Lung (tissue), 12 donors: ENCODE results near the gene NCOA7. TPM values are rescaled to one million over a fixed set of nuclear protein-coding genes. Genes with fewer than 3 reads are reported as not detected.

Experiments used
- ATAC-seq: fragments of 200-7000 bp; cut with Tn5 transposase; one replicate; pipeline ENCODE4 v1.9.1; 2020; ENCODE audit warnings: moderate number of reproducible peaks; ENCODE audit not compliant: insufficient read depth, low FRiP score
- DNase-seq, 3 donors: peaks; one replicate each; pipeline ENCODE4 v3.0.0-alpha.2; 2013 to 2017
- H3K27ac ChIP-seq, 2 donors: one replicate each; pipeline ENCODE4 v1.5.1; 2013; ENCODE audit warnings: mild to moderate bottlenecking in 2 of 2, moderate library complexity in 2 of 2, control low read depth in 1 of 2, inconsistent platforms in 1 of 2, low read depth in 1 of 2, low read length in 1 of 2
- H3K27me3 ChIP-seq, 3 donors: one replicate each; pipeline ENCODE4 v1.5.1; 2013; ENCODE audit warnings: low read length in 2 of 3; ENCODE audit not compliant: control insufficient read depth in 3 of 3, insufficient read depth in 3 of 3
- H3K36me3 ChIP-seq, 4 donors: one replicate each; pipeline ENCODE4 v1.5.1; 2013; ENCODE audit warnings: low read length in 4 of 4, mild to moderate bottlenecking in 1 of 4, moderate library complexity in 1 of 4; ENCODE audit not compliant: control insufficient read depth in 4 of 4, insufficient read depth in 4 of 4
- H3K4me1 ChIP-seq, 5 donors: one replicate each; pipeline ENCODE4 v1.5.1; 2013; ENCODE audit warnings: low read length in 5 of 5, mild to moderate bottlenecking in 2 of 5, moderate library complexity in 1 of 5; ENCODE audit not compliant: control insufficient read depth in 5 of 5, insufficient read depth in 5 of 5
- H3K4me3 ChIP-seq: one replicate; pipeline ENCODE4 v1.5.1; 2013; ENCODE audit warnings: mild to moderate bottlenecking, control low read depth, moderate library complexity
- H3K9ac ChIP-seq, 2 donors: one replicate each; pipeline ENCODE4 v1.5.1; 2013; ENCODE audit warnings: low read length in 2 of 2, control low read depth in 1 of 2; ENCODE audit not compliant: insufficient read depth in 1 of 2
- H3K9me3 ChIP-seq, 4 donors: one replicate each; pipeline ENCODE4 v1.5.1; 2013; ENCODE audit warnings: low read length in 3 of 4, mild to moderate bottlenecking in 1 of 4, moderate library complexity in 1 of 4; ENCODE audit not compliant: control insufficient read depth in 4 of 4, insufficient read depth in 3 of 4
- WGBS, 2 donors: extraction: QIAGEN DNeasy Blood & Tissue Kit; methylation state at CpG; one replicate each; pipeline ENCODE4 v1.1.7; 2013; 5-methylcytosine and 5-hydroxymethylcytosine counted together
- polyA plus RNA-seq, 2 donors: library from polyadenylated mRNA; stranded (reverse); fragments of 200-250 nt; gene quantifications; one replicate each; pipeline ENCODE4 v1.2.1, GENCODE V29; 2013
- total RNA-seq, 2 donors: library from RNA; depleted of rRNA in 1 of 2; stranded (reverse); fragments of >200 nt in 1 of 2; gene quantifications; one replicate each; pipeline ENCODE4 v1.2.1, GENCODE V29; 2014 to 2021
- TF ChIP-seq, protein P1 (sequence below): IDR thresholded peaks from 2 replicates; pipeline ENCODE4 v1.5.1; 2012; ENCODE audit warnings: mild to moderate bottlenecking; ENCODE audit errors: control extremely low read depth, extremely low read depth
- donor health status: control.
- donor health status: control.
- donor health status: Bipolar disorder and iron deficiency.
- donor health status: healthy.
- donor health status: DM: yes; HTN: yes; CAD: no.

NCOA7 gene
- total and polyA plus RNA-seq, 4 donors = 28.9 to 81.4 (median 57.2) TPM

- no peak overlapping the region for H3K9ac ChIP-seq
- WGBS, 2 donors = 95% methylated on average over 2 of the region's 2 CpGs
- no peaks in the 10 kb centered on the region for H3K27me3 ChIP-seq
- no peak overlapping the region for H3K27ac ChIP-seq
- no peak overlapping the region for H3K4me3 ChIP-seq
- no peaks in the 10 kb centered on the region for H3K9me3 ChIP-seq
- ATAC-seq (no peak), DNase-seq (no peak)
- no peaks in the 10 kb centered on the region for H3K4me1 ChIP-seq
- peaks cover 0 to 3% (median under 1%) of the 10 kb centered on the region in 4 donors for H3K36me3 ChIP-seq
- TF ChIP-seq, protein P1, sequence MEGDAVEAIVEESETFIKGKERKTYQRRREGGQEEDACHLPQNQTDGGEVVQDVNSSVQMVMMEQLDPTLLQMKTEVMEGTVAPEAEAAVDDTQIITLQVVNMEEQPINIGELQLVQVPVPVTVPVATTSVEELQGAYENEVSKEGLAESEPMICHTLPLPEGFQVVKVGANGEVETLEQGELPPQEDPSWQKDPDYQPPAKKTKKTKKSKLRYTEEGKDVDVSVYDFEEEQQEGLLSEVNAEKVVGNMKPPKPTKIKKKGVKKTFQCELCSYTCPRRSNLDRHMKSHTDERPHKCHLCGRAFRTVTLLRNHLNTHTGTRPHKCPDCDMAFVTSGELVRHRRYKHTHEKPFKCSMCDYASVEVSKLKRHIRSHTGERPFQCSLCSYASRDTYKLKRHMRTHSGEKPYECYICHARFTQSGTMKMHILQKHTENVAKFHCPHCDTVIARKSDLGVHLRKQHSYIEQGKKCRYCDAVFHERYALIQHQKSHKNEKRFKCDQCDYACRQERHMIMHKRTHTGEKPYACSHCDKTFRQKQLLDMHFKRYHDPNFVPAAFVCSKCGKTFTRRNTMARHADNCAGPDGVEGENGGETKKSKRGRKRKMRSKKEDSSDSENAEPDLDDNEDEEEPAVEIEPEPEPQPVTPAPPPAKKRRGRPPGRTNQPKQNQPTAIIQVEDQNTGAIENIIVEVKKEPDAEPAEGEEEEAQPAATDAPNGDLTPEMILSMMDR = no peak
Measured at GRCh38 chr6:125852587-125852986, 61.8 kb downstream of the NCOA7 start.

- ATAC-seq (no peak), DNase-seq (no peak)
- Histone ChIP-seq H3K4me3 (no peak overlapping the region), H3K36me3 (peaks cover 0 to 3% (median under 1%) of the 10 kb centered on the region in 4 donors), H3K9me3 (no peaks in the 10 kb centered on the region), H3K27ac (no peak overlapping the region), H3K27me3 (no peaks in the 10 kb centered on the region), H3K9ac (no peak overlapping the region), H3K4me1 (no peaks in the 10 kb centered on the region)
- TF ChIP-seq, protein P1 = no peak
- WGBS, 2 donors = 81 to 90% methylated on average over 1 of the region's 1 CpG
Measured at GRCh38 chr6:125853168-125853567, 62.4 kb downstream of the NCOA7 start.

GRCh38 chr6:125853756-125854155 is 63.0 kb downstream of the NCOA7 start:
- 80 to 97% methylated on average over 1 of the region's 1 CpG for WGBS, 2 donors
- no peaks in the 10 kb centered on the region for H3K4me1 ChIP-seq
- TF ChIP-seq, protein P1 = no peak
- H3K27me3 ChIP-seq = no peaks in the 10 kb centered on the region
- ATAC-seq (no peak), DNase-seq (no peak)
- no peak overlapping the region for H3K4me3 ChIP-seq
- peaks cover 0 to 3% (median under 1%) of the 10 kb centered on the region in 4 donors for H3K36me3 ChIP-seq
- no peaks in the 10 kb centered on the region for H3K9me3 ChIP-seq
- H3K27ac ChIP-seq = no peak overlapping the region
- H3K9ac ChIP-seq = no peak overlapping the region

DNA sequence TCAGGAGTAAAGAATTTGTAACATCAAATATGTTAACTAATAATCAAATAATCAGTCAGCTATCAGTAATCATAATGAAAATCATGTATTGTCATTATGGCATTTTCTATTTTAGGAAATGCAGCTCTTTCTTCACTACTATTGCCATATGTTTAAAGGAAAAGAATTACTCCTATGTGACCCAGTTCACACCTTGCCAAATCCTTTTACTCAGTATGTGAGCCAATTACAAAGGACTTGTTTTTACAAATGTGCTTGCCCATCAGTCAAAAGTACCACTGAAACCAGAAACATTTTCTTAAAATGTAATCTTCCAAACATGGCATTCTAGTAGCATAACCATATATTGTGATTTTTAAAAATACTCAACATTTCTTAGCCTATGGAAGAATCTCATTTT is 63.6 kb downstream of the NCOA7 start:
- Histone ChIP-seq H3K9ac (no peak overlapping the region), H3K27ac (no peak overlapping the region), H3K4me1 (no peaks in the 10 kb centered on the region), H3K36me3 (peaks cover 0 to 3% (median under 1%) of the 10 kb centered on the region in 4 donors), H3K27me3 (no peaks in the 10 kb centered on the region), H3K9me3 (no peaks in the 10 kb centered on the region), H3K4me3 (no peak overlapping the region)
- no peak for DNase-seq
- ATAC-seq = no peak
- TF ChIP-seq, protein P1 = no peak
